ENCODE data around the gene UBE2D2.

GRCh38 chr5:139667001-139667729 is 106.0 kb downstream of the UBE2D2 start:
- TF ChIP-seq, protein P1, sequence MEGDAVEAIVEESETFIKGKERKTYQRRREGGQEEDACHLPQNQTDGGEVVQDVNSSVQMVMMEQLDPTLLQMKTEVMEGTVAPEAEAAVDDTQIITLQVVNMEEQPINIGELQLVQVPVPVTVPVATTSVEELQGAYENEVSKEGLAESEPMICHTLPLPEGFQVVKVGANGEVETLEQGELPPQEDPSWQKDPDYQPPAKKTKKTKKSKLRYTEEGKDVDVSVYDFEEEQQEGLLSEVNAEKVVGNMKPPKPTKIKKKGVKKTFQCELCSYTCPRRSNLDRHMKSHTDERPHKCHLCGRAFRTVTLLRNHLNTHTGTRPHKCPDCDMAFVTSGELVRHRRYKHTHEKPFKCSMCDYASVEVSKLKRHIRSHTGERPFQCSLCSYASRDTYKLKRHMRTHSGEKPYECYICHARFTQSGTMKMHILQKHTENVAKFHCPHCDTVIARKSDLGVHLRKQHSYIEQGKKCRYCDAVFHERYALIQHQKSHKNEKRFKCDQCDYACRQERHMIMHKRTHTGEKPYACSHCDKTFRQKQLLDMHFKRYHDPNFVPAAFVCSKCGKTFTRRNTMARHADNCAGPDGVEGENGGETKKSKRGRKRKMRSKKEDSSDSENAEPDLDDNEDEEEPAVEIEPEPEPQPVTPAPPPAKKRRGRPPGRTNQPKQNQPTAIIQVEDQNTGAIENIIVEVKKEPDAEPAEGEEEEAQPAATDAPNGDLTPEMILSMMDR (IDR thresholded peaks at IDR 0.05), result no peak
- TF ChIP-seq POLR2A (IDR thresholded peaks at IDR 0.05), result no peak
